VCaP (cell line): ENCODE measurements around the gene ZIC5.

Source experiments
- H3K27ac ChIP-seq: fragments of 450-650 bp; 2 replicates; pipeline ENCODE4 v1.5.1; 2017
- CTCF ChIP-seq: fragments of 450-650 bp; conservative IDR thresholded peaks from 2 replicates; pipeline ENCODE4 v1.5.1; 2017; ENCODE audit warnings: mild to moderate bottlenecking, moderate library complexity

ZIC5 gene

DNA sequence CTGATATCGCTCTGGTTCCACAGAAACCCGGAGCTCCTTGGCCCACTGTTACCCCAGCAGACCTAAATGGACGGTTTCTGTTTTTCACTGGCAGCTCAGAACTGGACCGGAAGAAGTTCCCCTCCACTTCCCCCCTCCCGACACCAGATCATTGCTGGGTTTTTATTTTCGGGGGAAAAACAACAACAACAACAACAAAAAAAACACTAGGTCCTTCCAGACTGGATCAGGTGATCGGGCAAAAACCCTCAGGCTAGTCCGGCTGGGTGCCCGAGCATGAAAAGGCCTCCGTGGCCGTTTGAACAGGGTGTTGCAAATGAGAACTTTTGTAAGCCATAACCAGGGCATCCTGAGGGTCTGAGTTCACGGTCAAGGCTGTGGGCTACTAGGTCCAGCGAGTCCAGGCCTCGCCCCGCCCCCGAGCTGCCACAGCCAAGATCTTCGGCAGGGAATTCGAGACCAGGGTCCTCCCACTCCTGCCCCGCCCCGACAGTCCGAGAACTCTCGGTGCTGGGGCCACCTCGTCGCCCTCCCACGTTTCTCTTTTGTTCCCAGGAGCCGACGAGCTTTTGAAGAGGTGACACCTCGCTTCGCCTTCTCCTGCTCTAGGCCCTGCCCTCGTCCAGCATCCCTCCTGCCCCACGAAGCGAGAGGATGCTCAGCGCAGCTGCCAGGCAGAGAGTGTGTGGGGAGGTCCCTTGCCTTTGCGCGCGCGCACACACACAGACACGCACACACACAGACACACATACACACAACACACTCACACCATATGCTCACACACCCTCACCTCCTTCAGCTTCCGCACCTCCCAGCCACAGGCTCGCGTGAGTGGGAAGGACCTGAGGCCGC lies 18.8 kb upstream of the ZIC5 start:
- no peak for TF ChIP-seq CTCF
- no peak overlapping the region for H3K27ac ChIP-seq

- no peak for TF ChIP-seq CTCF
- H3K27ac ChIP-seq = no peak overlapping the region
Measured at GRCh38 chr13:99989276-99990125, 17.9 kb upstream of the ZIC5 start.

- TF ChIP-seq CTCF = no peak
- H3K27ac ChIP-seq = no peak overlapping the region
Measured at GRCh38 chr13:99988529-99989275, 17.1 kb upstream of the ZIC5 start.

DNA sequence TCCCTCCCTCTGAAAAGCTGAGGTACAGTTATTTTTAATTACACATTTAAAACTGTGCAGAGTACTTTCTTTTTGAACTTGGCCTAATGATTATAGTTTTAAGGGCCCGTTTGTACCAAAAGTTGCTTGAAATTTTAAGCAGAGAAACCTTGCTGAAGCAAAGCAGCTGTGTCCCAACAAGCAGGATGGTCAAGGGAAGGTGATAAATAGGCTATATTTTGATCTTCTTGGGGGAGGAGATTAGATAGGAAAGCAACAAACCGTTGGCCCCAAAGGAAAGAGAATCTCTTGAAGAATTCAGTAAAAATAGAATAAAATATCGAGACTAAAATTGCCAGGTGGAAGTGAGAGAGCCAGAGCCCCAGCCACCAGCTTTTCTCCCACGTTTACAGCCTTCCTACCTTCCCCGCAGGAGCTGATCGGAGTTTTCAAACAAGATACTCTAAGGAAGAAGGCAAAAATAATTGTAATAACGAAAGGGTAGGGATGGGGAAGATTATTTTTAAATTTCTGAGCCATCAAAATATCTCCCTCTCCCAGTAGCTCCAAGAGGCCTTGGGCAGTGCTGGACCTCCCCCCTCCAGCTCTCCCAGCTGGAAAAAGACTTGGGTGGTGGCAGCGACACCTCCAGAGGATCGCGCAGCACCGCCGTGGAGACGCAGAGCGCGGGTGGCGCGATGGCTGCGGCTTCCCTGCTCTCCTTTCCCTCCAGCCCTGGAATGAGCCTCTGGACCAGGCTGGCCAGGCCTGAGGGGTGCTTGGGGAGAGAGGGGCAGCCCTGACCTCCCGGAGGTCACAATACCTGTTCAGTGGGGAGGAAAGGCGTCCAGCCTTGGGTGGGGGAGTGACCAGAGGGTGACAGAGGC lies 15.8 kb upstream of the ZIC5 start:
- TF ChIP-seq CTCF = no peak
- no peak overlapping the region for H3K27ac ChIP-seq

DNA sequence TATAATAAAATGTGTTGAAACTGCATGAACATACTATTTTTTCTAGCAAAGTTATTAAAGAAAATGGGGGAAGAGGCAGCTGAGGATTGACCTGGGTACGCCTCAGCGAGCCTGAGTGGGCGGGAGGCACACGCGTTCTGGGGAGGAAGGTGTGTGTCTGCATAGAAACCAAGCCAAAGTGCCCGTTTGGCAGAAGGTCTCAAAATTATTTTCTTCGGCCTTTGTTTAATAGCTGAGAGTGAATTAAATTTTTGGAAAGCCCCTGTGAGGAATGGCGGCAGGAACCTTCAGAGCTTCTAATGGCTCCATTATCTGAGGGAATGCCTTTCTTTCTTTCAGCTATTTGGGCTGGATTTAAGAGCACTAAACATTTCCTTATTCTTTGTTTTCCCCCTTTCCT lies 15.2 kb upstream of the ZIC5 start:
- no peak for TF ChIP-seq CTCF
- no peak overlapping the region for H3K27ac ChIP-seq

- H3K27ac ChIP-seq = no peak overlapping the region
Measured at GRCh38 chr13:99985886-99986527, 14.4 kb upstream of the ZIC5 start.

More at GRCh38 chr13:99985886-99986527, 14.4 kb upstream of the ZIC5 start:
- no peak for TF ChIP-seq CTCF
